ENCODE measurements around the gene MDH2.
"Not testable (repeated sequence)": the region's sequence is repeated elsewhere in the genome, so short reads cannot be mapped to it uniquely, and the experiment has no call there.

Gene MDH2

DNA sequence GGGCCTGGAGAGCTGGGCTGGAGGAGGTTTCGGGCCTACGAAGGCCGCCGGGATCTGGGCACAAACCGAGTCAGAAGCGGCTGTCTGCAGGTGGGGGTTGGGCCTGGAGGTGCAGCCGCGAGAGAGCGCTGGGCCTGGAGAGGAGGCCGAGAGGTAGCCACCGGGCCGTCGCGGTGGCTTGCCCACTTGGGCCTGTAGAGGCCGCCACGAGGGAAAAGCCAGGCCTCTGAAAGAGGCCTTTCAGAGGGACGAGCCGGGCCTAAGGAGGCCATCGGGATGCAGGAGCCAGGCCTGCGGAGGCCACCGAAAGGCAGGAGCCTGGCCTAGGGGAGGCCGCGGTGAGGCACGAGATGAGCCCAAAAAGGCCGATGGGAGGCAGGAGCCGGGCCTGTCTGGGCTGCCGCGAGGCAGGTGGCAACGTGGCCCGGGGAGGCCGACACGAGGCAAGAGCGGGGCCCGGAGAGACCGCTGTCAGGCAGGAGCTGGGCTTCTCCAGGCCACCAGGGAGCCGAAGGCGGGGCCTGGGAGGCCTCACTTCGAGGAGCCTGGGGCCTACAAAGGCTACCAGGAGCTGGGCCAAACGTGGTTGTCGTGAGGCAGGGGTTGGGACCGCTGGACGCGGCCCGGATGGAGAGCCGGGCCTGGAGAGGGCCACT is 25.6 kb downstream of the MDH2 start:
- DNase-seq, result no peak

DNA sequence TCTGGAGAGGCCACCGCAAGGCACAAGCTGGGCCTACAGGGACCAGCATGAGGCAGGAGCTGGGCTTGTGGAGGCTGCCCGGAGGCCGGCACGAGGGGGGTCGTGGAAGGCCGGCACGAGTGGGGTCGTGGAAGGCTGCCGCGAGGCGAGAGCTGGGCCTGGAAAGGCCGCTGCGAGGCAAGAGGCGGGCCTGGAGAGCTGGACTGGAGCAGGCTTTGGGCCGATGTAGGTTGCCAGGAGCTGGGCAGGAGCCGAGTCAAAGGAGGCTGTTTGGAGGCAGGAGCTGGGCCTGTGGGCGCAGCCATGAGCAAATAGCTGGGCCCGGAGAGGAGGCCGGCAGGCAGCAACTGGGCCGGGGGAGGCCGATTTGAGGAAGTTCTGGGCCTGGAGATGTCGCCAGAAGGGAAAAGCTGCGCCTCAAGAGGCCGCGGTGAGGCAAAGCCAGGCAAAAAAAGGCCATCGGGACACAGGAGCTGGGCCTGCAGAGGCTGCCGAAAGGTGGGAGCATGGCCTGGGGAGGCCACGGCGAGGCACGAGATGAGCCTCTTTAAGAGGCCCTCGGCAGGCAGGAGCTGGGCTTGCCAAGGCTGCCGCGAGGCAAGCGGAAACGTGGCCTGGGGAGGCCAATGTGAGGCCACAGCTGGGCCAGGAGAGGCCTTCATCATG is 26.5 kb downstream of the MDH2 start:
- no peak for DNase-seq

GRCh38 chr7:76074972-76075370 is 27.1 kb downstream of the MDH2 start:
- DNase-seq, result no peak

GRCh38 chr7:76076995-76077394 is 29.1 kb downstream of the MDH2 start:
- DNase-seq, result no peak

GRCh38 chr7:76077435-76077834 is 29.5 kb downstream of the MDH2 start:
- no peak for DNase-seq

GRCh38 chr7:76080204-76080603 is 32.3 kb downstream of the MDH2 start:
- no peak for DNase-seq

DNA sequence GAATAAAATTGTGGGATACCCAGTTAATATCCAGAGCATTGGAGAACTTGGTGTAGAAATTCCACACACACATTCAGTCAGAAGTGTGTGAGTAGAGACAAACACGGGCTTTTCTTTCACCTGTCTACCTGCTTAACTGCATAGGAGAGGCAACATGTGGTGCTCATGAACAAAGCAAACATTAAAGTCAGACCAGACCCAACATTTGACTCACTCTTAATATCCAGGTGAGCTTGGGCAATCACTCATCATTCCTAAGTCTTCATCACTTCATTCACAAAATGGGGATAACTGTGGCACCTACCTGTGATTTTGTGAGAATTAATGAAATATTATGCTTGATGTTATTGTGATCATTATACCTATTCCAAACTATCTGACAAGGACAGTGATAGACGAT is 36.2 kb downstream of the MDH2 start:
- DNase-seq, result not testable (repeated sequence)

- DNase-seq, result no peak
Observed at GRCh38 chr7:76086070-76086469, 38.2 kb downstream of the MDH2 start.

DNA sequence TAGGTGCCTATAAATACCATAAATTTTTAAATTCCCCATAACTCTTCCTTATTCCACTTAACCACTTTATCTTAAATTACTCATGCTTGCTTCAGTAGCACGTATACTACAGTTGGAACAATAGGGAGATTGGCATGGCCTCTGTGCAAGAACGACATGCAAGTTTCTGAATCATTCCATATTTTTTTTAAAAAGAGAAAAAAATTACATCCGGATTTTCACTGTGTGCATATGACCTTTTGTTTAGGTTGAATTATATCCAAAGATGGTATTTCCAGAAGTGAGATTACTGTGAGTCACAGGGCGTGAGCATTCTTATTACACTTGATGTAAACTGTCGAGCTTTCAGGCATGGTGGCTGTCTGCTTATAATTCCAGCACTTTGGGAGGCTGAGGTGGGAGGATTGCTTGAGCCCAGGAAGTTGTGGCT is 39.5 kb downstream of the MDH2 start:
- DNase-seq, result not testable (repeated sequence)

DNA sequence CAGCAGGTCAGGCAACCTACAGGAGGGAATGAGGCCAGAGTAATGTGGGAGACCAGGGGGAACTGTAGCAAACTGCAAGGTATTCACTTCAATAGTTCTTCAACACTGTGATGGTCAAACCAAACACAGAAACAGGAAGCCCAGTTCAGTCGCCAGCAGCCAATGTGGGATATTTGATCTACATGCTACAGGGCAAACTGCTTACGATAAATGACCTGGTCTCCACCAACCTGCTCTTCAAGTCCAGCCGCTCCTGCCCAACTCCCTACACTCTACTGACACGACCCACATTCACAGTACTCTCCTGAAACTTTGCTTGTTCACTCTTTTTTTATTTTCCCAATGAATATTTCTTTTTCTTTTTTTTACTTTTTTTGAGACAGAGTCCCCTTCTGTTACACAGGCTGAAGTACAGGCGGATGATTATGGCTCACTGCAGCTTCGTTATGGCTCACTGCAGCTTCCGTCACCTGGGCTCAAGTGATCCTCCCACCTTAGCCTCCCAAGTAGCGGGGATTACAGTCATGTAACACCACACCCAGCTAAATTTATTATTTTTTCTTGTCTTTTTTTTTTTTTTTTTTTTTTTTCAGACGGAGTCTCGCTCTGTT is 42.1 kb downstream of the MDH2 start:
- no peak for DNase-seq

DNA sequence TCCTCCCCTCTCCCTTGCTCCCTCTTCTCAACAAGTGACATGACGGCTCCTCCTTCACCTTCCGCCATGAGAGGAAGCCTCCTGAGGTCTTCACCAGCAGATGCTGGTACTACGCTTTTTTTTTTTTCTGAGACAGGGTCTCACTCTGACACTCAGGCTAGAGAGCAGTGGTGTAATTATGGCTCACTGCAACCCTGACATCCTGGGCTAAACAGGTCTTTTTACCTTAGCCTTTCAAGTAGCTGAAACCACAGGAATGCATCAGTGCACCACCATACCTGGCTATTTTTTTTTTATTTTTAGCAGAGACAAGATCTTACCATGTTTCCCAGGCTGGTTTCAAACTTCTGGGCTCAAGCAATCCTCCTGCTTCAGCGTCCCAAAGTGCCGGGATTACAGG is 43.6 kb downstream of the MDH2 start:
- no peak for DNase-seq

DNA sequence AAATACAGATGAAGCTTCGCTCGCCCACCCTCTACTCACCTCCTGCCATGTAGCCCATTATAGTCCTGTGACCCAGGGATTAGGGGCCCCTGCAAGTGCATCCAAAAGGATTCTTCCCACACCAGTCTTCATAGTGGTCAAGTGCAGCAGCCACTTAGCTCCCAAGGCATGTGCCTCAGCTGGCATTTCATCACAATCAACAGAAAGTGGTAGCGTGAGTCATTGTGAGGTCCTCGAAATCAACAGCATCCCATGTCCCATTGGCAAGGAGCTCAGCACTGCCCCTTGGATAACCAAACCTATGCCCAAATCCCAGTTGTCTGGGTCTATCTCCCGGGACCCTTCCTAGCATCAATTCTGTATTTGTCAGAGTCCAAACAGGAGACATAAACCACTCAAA is 45.6 kb downstream of the MDH2 start:
- DNase-seq, result not testable (repeated sequence)

DNA sequence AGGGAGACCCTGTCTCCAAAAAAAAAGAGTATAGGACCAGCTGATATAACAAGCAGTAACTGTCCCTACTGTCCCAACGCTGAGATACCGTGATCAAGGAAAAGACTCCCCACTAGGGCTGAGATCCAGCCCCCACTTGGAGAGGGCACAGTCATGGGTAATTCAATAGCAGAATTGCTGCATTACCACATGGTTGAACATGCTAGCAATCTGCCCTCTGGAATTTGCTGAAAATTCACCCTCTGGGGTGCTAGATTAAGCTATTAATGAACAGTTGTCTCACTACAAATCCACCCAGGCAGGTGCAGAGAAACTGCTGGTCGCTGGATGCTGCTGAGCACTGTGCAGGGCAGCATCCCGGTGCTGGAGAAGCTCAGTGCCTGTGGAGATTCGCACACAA is 46.4 kb downstream of the MDH2 start:
- DNase-seq, result not testable (repeated sequence)

DNA sequence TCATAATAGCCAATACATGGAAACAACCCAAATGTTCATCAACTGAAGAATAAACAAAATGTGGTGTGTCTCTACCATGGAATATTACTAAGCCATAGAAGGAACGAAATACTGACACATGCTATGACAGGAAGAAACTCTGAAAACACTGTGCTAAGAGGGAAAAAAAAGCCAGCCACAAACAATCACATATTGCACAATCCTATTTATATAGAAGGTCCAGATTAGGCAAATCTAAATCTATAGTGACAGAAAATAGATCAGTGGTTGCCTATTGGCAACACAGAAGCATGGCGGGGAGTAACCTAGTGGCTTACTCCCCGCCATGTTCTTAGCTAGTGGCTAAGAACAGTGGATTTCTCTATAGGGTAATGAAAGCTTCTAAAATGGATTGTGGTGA is 48.0 kb downstream of the MDH2 start:
- no peak for DNase-seq

DNA sequence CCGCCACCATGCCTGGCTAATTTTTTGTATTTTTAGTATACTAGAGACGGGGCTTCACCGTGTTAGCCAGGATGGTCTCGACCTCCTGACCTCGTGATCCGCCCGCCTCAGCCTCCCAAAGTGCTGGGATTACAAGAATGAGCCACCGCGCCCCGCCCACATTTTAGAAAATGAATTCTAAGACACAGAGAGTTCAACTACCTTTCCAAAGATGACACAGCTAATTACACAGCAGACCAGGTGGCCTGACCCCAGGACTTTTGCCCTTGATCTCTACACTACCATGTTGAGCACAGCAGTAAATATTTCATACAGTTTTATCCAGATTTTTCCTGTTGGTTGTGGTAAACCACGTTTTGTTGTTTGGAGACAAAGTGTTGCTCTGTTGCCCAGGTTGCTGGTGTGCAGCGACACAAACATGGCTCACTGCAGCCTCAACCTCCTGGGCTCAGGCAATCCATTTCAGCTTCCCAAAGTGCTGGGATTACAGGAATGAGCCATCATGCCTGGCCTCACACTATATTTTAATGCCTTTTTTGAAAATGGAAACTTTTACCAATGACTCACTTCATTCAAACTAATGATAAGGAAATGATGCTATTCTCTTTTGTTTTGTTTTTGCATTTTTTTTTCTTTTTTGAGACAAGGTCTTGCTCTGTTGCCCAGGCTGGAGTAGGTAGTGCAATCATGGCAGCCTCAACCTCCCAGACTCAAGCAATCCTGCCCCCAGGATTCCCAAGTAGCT is 54.0 kb downstream of the MDH2 start:
- DNase-seq, result not testable (repeated sequence)

GRCh38 chr7:76103788-76104187 is 55.9 kb downstream of the MDH2 start:
- DNase-seq, result not testable (repeated sequence)

- not testable (repeated sequence) for DNase-seq
Observed at GRCh38 chr7:76106130-76106529, 58.2 kb downstream of the MDH2 start.

GRCh38 chr7:76106893-76107292 is 59.0 kb downstream of the MDH2 start:
- no peak for DNase-seq

DNA sequence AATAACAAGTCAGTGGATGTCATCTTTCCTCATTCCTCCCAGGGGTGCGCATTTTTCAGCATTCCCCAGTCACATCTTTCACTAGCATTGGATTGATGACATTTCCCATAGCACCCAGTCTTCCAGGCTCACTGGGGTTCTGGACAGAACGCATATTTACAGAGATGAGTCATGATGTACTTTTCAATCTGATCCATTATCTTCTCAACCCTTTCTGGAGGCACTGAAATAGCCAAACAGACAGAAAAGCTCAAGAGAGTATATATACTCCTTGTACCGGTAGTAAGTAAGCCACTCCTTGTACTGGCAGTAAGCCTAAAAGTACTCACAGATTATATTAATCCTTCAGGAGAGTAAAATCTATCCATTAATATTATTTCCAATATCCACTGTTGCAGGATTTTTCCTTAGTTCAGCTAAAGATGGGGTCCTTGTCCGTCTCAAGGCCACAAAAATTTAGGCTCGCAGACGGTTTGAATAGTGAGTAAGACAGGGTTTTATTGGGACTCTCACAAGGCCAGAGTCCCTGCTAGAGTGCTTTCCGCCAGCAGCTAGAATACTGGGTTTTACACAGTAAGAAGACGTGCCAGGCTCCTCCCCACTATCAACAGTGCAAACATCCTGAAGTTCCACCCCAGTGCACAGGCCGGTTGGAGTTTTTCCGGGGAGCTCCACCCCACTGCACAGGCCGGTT is 60.8 kb downstream of the MDH2 start:
- no peak for DNase-seq

GRCh38 chr7:76113042-76113630 is 65.2 kb downstream of the MDH2 start:
- not testable (repeated sequence) for DNase-seq

- not testable (repeated sequence) for DNase-seq
Observed at GRCh38 chr7:76114742-76115141, 66.8 kb downstream of the MDH2 start.
